Liver (tissue), 9 donors: Measurements from ENCODE around the gene USP2. TPM values are rescaled to one million over a fixed set of nuclear protein-coding genes. Genes with fewer than 3 reads are reported as not detected.

ENCODE experiments used
- DNase-seq: peaks from one replicate; pipeline ENCODE4 v3.0.0-alpha.2; 2017; ENCODE audit warnings: low spot score
- H3K27ac ChIP-seq, 2 donors: one replicate each; pipeline ENCODE4 v1.7.0; 2013; ENCODE audit warnings: inconsistent platforms in 2 of 2, low read length in 2 of 2, control low read depth in 1 of 2, low read depth in 1 of 2, mild to moderate bottlenecking in 1 of 2
- H3K27me3 ChIP-seq, 4 donors: one replicate each; pipeline versions ENCODE4 v1.6.1 to v1.7.0; 2013; ENCODE audit warnings: low read length in 3 of 4, inconsistent platforms in 1 of 4, mild to moderate bottlenecking in 1 of 4, moderate library complexity in 1 of 4; ENCODE audit not compliant: control insufficient read depth in 4 of 4, insufficient read depth in 4 of 4
- H3K36me3 ChIP-seq, 4 donors: one replicate each; pipeline versions ENCODE4 v1.6.1 to v1.7.0; 2013; ENCODE audit warnings: low read length in 3 of 4, mild to moderate bottlenecking in 3 of 4, low read depth in 1 of 4, moderate library complexity in 1 of 4; ENCODE audit not compliant: control insufficient read depth in 4 of 4, insufficient read depth in 3 of 4
- H3K4me1 ChIP-seq, 4 donors: one replicate each; pipeline versions ENCODE4 v1.6.1 to v1.7.0; 2013; ENCODE audit warnings: low read length in 3 of 4, mild to moderate bottlenecking in 3 of 4, moderate library complexity in 1 of 4; ENCODE audit not compliant: control insufficient read depth in 4 of 4, insufficient read depth in 4 of 4
- H3K4me3 ChIP-seq, 3 donors: one replicate each; pipeline versions ENCODE4 v1.6.1 to v1.7.0; 2013; ENCODE audit warnings: low read length in 3 of 3, control low read depth in 1 of 3, low read depth in 1 of 3, mild to moderate bottlenecking in 1 of 3
- H3K9ac ChIP-seq, 2 donors: one replicate each; pipeline ENCODE4 v1.7.0; 2013; ENCODE audit warnings: low read length in 2 of 2, mild to moderate bottlenecking in 2 of 2, moderate library complexity in 2 of 2, control low read depth in 1 of 2, low read depth in 1 of 2
- H3K9me3 ChIP-seq, 4 donors: one replicate each; pipeline versions ENCODE4 v1.6.1 to v1.7.0; 2013; ENCODE audit warnings: low read length in 3 of 4; ENCODE audit not compliant: control insufficient read depth in 4 of 4
- EGR1 ChIP-seq, 2 donors: IDR thresholded peaks; 2 replicates each; pipeline ENCODE4 v1.6.1; 2016 to 2018; ENCODE audit warnings: antibody characterized with exemption in 2 of 2, low read depth in 2 of 2
- GABPA ChIP-seq, 2 donors: IDR thresholded peaks in 1 of 2; conservative IDR thresholded peaks in 1 of 2; 2 replicates each; pipeline ENCODE4 v1.6.1; 2016; ENCODE audit warnings: antibody characterized with exemption in 2 of 2, mild to moderate bottlenecking in 1 of 2, moderate library complexity in 1 of 2
- HNF4A ChIP-seq, 2 donors: conservative IDR thresholded peaks; 2 replicates each; pipeline ENCODE4 v1.6.1; 2016; ENCODE audit warnings: antibody characterized with exemption in 2 of 2, mild to moderate bottlenecking in 2 of 2
- HNF4G ChIP-seq: IDR thresholded peaks from 2 replicates; pipeline ENCODE4 v1.6.1; 2016; ENCODE audit warnings: antibody characterized with exemption
- JUND ChIP-seq, 2 donors: IDR thresholded peaks; 2 replicates each; pipeline ENCODE4 v1.6.1; 2016; ENCODE audit warnings: antibody characterized with exemption in 2 of 2
- NR2F2 ChIP-seq: IDR thresholded peaks from 2 replicates; pipeline ENCODE4 v1.6.1; 2016; ENCODE audit warnings: antibody characterized with exemption
- RAD21 ChIP-seq, 2 donors: IDR thresholded peaks; 2 replicates each; pipeline ENCODE4 v1.6.1; 2016; ENCODE audit warnings: antibody characterized with exemption in 2 of 2, mild to moderate bottlenecking in 2 of 2
- RXRA ChIP-seq, 2 donors: IDR thresholded peaks; 2 replicates each; pipeline ENCODE4 v1.6.1; 2017 to 2018; ENCODE audit warnings: antibody characterized with exemption in 2 of 2, mild to moderate bottlenecking in 1 of 2
- TAF1 ChIP-seq: conservative IDR thresholded peaks from 2 replicates; pipeline ENCODE4 v1.6.1; 2016; ENCODE audit warnings: antibody characterized with exemption, mild to moderate bottlenecking
- WGBS: extraction: QIAGEN DNeasy Blood & Tissue Kit; methylation state at CpG from one replicate; pipeline ENCODE4 v1.1.7; 2013; 5-methylcytosine and 5-hydroxymethylcytosine counted together
- polyA plus RNA-seq, 2 donors: library from polyadenylated mRNA; stranded (reverse) in 1 of 2; unstranded in 1 of 2; fragments of 200-250 nt in 1 of 2; fragments of >200 nt in 1 of 2; fragmentation: Nextera tagmentation in 1 of 2; extraction: Ambion mirVana in 1 of 2; gene quantifications; one replicate each; pipeline versions ENCODE4 v1.2.1 to v1.2.3, GENCODE V29; 2013 to 2015
- total RNA-seq, 2 donors: library from RNA; depleted of rRNA; stranded (reverse); fragments of >200 nt; gene quantifications; one replicate each; pipeline ENCODE4 v1.2.3, GENCODE V29; 2014
- TF ChIP-seq, protein P1 (sequence below): IDR thresholded peaks from 2 replicates; pipeline ENCODE4 v1.6.1; 2016; ENCODE audit warnings: antibody characterized with exemption
- TF ChIP-seq, protein P2 (sequence below): IDR thresholded peaks from 2 replicates; pipeline ENCODE4 v1.6.1; 2016; ENCODE audit warnings: antibody characterized with exemption
- TF ChIP-seq, protein P3 (sequence below): IDR thresholded peaks from 2 replicates; pipeline ENCODE4 v1.6.1; 2016; ENCODE audit warnings: antibody characterized with exemption
- TF ChIP-seq, protein P4 (sequence below): IDR thresholded peaks from 2 replicates; pipeline ENCODE4 v1.6.1; 2016; ENCODE audit warnings: antibody characterized with exemption, mild to moderate bottlenecking
- donor health status: healthy.
- donor health status: healthy.
- donor health status: healthy.
- donor health status: healthy.
- donor health status: healthy.

Gene USP2
- total and polyA plus RNA-seq, 4 donors, result 0.65 to 4.4 (median 2.1) TPM

DNA sequence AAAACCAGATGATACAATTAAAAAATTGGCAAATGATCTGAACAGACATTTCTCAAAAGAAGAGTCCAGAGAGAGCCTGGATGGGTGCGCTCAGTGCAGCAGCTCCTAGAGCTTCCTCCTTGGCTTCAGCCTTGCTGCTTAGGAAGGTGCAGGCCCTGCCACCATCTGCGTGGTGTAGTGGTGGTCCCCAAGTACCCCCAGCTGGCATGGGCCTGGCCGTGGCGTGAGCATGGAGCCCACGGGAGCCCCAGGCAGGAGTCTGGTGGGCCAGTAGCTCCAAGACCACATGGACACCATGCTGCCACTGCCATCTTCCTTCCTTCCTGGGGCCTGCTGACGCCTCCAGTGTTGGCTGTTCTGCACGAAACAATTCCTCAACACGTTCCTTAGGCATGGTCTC, 21.0 kb upstream of the USP2 start:
- 89% methylated on average over 8 of the region's 8 CpGs for WGBS

DNA sequence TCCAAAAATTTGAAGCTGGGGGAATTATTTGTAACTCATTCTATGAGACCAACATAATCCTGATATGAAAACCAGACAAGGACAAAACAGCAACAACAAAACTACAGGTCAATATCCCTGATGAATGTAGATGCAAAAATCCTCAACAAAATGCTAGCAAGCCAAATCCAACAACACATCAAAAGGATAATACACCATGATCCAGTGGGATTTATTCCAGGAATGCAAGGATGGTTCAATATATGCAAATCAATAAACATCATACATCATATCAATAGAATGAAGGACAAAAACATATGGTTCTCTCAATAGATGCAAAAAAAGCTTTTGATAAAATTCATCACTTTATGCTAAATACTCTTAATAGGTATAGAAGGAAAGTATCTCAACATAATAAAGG, 19.4 kb upstream of the USP2 start:
- TF ChIP-seq, protein P1, sequence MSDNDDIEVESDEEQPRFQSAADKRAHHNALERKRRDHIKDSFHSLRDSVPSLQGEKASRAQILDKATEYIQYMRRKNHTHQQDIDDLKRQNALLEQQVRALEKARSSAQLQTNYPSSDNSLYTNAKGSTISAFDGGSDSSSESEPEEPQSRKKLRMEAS, result no peak
- TF ChIP-seq, protein P2, sequence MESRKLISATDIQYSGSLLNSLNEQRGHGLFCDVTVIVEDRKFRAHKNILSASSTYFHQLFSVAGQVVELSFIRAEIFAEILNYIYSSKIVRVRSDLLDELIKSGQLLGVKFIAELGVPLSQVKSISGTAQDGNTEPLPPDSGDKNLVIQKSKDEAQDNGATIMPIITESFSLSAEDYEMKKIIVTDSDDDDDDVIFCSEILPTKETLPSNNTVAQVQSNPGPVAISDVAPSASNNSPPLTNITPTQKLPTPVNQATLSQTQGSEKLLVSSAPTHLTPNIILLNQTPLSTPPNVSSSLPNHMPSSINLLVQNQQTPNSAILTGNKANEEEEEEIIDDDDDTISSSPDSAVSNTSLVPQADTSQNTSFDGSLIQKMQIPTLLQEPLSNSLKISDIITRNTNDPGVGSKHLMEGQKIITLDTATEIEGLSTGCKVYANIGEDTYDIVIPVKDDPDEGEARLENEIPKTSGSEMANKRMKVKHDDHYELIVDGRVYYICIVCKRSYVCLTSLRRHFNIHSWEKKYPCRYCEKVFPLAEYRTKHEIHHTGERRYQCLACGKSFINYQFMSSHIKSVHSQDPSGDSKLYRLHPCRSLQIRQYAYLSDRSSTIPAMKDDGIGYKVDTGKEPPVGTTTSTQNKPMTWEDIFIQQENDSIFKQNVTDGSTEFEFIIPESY, result no peak
- TF ChIP-seq RAD21 (IDR thresholded peaks at IDR 0.05) (no peak), TAF1 (no peak), JUND (IDR thresholded peaks at IDR 0.05) (no peak), NR2F2 (no peak), HNF4G (no peak), GABPA (IDR thresholded peaks at IDR 0.05 in 1 of 2, conservative IDR thresholded peaks at IDR 0.05 in 1 of 2) (no peak), HNF4A (conservative IDR thresholded peaks at IDR 0.05) (no peak), EGR1 (IDR thresholded peaks at IDR 0.05; ENCODE audit: low read depth in 2 of 2) (no peak)
- TF ChIP-seq, protein P3, sequence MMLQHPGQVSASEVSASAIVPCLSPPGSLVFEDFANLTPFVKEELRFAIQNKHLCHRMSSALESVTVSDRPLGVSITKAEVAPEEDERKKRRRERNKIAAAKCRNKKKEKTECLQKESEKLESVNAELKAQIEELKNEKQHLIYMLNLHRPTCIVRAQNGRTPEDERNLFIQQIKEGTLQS, result no peak
- TF ChIP-seq, protein P4, sequence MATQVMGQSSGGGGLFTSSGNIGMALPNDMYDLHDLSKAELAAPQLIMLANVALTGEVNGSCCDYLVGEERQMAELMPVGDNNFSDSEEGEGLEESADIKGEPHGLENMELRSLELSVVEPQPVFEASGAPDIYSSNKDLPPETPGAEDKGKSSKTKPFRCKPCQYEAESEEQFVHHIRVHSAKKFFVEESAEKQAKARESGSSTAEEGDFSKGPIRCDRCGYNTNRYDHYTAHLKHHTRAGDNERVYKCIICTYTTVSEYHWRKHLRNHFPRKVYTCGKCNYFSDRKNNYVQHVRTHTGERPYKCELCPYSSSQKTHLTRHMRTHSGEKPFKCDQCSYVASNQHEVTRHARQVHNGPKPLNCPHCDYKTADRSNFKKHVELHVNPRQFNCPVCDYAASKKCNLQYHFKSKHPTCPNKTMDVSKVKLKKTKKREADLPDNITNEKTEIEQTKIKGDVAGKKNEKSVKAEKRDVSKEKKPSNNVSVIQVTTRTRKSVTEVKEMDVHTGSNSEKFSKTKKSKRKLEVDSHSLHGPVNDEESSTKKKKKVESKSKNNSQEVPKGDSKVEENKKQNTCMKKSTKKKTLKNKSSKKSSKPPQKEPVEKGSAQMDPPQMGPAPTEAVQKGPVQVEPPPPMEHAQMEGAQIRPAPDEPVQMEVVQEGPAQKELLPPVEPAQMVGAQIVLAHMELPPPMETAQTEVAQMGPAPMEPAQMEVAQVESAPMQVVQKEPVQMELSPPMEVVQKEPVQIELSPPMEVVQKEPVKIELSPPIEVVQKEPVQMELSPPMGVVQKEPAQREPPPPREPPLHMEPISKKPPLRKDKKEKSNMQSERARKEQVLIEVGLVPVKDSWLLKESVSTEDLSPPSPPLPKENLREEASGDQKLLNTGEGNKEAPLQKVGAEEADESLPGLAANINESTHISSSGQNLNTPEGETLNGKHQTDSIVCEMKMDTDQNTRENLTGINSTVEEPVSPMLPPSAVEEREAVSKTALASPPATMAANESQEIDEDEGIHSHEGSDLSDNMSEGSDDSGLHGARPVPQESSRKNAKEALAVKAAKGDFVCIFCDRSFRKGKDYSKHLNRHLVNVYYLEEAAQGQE, result no peak
- H3K9ac ChIP-seq, result no peak overlapping the region
- no peaks in the 10 kb centered on the region for H3K4me1 ChIP-seq
- no peaks in the 10 kb centered on the region for H3K27me3 ChIP-seq
- H3K9me3 ChIP-seq, result peaks cover 0 to 7% (median under 1%) of the 10 kb centered on the region in 4 donors
- no peak overlapping the region for H3K4me3 ChIP-seq
- no peak overlapping the region for H3K27ac ChIP-seq
- DNase-seq, result no peak
- H3K36me3 ChIP-seq, result no peaks in the 10 kb centered on the region

More for the DNA sequence above, 21.0 kb upstream of the USP2 start:
- no peak overlapping the region for H3K4me3 ChIP-seq
- TF ChIP-seq RXRA (IDR thresholded peaks at IDR 0.05), result no peak
- TF ChIP-seq, protein P1, result no peak
- no peak for TF ChIP-seq TAF1
- TF ChIP-seq NR2F2, result no peak
- no peak overlapping the region for H3K27ac ChIP-seq
- no peaks in the 10 kb centered on the region for H3K36me3 ChIP-seq
- DNase-seq, result no peak
- H3K27me3 ChIP-seq, result no peaks in the 10 kb centered on the region
- peaks cover 0 to 7% (median under 1%) of the 10 kb centered on the region in 4 donors for H3K9me3 ChIP-seq
- H3K4me1 ChIP-seq, result no peaks in the 10 kb centered on the region
- no peak overlapping the region for H3K9ac ChIP-seq
